GM04503 (cell line): Measurements from ENCODE around the gene TBC1D3.
"Not testable (repeated sequence)": the region's sequence is repeated elsewhere in the genome, so short reads cannot be mapped to it uniquely, and the experiment has no call there.

Experiments
- DNase-seq: peaks from one replicate; pipeline ENCODE4 v3.0.0-alpha.2; 2012; ENCODE audit warnings: low read depth

The TBC1D3 gene

GRCh38 chr17:38192455-38192854 lies at the start of gene TBC1D3:
TSS of gene TBC1D3 (minus strand) at chr17:38192555. CDS start at chr17:38191029, 1,526 bp downstream.
- DNase-seq = not testable (repeated sequence)

- not testable (repeated sequence) for DNase-seq
Measured at GRCh38 chr17:38232790-38233189, 40.4 kb upstream of the TBC1D3 start.

- not testable (repeated sequence) for DNase-seq
Measured at GRCh38 chr17:38225844-38226495, 33.6 kb upstream of the TBC1D3 start.

GRCh38 chr17:38220867-38221266 lies 28.5 kb upstream of the TBC1D3 start:
- DNase-seq = not testable (repeated sequence)

DNA sequence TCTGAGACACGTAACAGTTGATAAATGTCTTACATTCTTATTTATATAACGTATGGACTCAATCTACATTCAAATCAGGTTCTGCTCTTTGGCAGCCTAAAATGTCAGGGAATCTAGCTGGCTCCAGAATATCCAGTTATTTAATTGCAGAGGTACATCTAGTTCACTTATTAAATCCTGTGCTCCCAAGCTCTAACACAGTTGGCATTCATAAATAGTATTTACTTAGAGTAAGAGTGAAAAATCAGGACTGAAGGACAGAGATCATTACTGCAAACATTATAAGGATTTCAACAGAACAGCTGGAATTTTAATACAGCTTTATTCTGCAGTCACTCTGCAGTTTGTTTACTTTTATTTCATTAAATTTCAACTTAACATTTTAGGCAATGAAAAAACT lies 7.9 kb upstream of the TBC1D3 start:
- not testable (repeated sequence) for DNase-seq

GRCh38 chr17:38134860-38135259 lies 57.5 kb downstream of the TBC1D3 start:
- DNase-seq = not testable (repeated sequence)
